Testis (tissue), 3 donors: Measurements from ENCODE around the gene TMEM144. TPM values are rescaled to one million over a fixed set of nuclear protein-coding genes. Genes with fewer than 3 reads are reported as not detected.

Experiments
- DNase-seq: peaks from one replicate; pipeline ENCODE4 v3.0.0-alpha.2; 2019
- H3K27ac ChIP-seq, 2 donors: fragments of 200-600 bp; sonication (generic); one replicate each; pipeline ENCODE4 v1.5.1; 2019
- H3K27me3 ChIP-seq: fragments of 200-600 bp; sonication (generic); one replicate; pipeline ENCODE4 v1.5.1; 2019
- H3K36me3 ChIP-seq: fragments of 200-600 bp; sonication (generic); one replicate; pipeline ENCODE4 v1.5.1; 2017; ENCODE audit warnings: low read depth; ENCODE audit errors: missing control alignments
- H3K4me1 ChIP-seq: fragments of 200-600 bp; sonication (generic); one replicate; pipeline ENCODE4 v1.5.1; 2019
- H3K4me3 ChIP-seq, 2 donors: fragments of 200-600 bp; sonication (generic); one replicate each; pipeline ENCODE4 v1.5.1; 2017 to 2019
- H3K9me3 ChIP-seq: fragments of 200-600 bp; sonication (generic); one replicate; pipeline ENCODE4 v1.5.1; 2017
- CTCF ChIP-seq, 3 experiments: fragments of 450-650 bp in 2 of 3; fragments of 200-600 bp in 1 of 3; sonication (generic) in 1 of 3; IDR thresholded peaks; one replicate each; pipeline ENCODE4 v1.5.1; 2016 to 2019; ENCODE audit warnings: antibody characterized with exemption in 3 of 3, mild to moderate bottlenecking in 2 of 3, moderate library complexity in 1 of 3
- POLR2A ChIP-seq: fragments of 450-650 bp; IDR thresholded peaks from one replicate; pipeline ENCODE4 v1.6.1; 2017; ENCODE audit warnings: antibody characterized with exemption, mild to moderate bottlenecking, moderate library complexity
- WGBS, 2 donors: methylation state at CpG; one replicate each; pipeline ENCODE4 v1.1.5; 2018; 5-methylcytosine and 5-hydroxymethylcytosine counted together
- intact Hi-C: fragments of 100-400 bp; cut with DNase I; formaldehyde crosslinking; loops from one replicate; pipeline ENCODE4 v1.15.1; 2023; ENCODE audit warnings: low total_unique reads
- polyA plus RNA-seq: library from polyadenylated mRNA; stranded (reverse); fragments of 350-450 nt; fragmentation: Illumina TruSeq; extraction: RNeasy Lipid Tissue Mini Kit (QIAGEN cat#74804); gene quantifications from one replicate; pipeline ENCODE4 v1.2.3, GENCODE V29; 2014; ENCODE audit warnings: low read depth, low replicate concordance; ENCODE audit not compliant: insufficient read depth
- total RNA-seq, 2 donors: library from RNA; depleted of rRNA; stranded (reverse); fragments of >200 nt; gene quantifications; one replicate each; pipeline ENCODE4 v1.2.3, GENCODE V29; 2016

TMEM144 gene
- total and polyA plus RNA-seq, 3 donors from 2014 or later: 24.2 to 45.4 (median 44.6) TPM

GRCh38 chr4:158302076-158302866, 92.0 kb downstream of the TMEM144 start:
- 61 to 70% methylated on average over 2 of the region's 2 CpGs for WGBS, 2 donors
- H3K27ac ChIP-seq: no peak overlapping the region
- no peak for DNase-seq
- no peaks in the 10 kb centered on the region for H3K9me3 ChIP-seq
- TF ChIP-seq POLR2A (no peak), CTCF (IDR thresholded peaks at IDR 0.05) (no peak)
- no peak overlapping the region for H3K4me3 ChIP-seq
- no peaks in the 10 kb centered on the region for H3K27me3 ChIP-seq
- H3K4me1 ChIP-seq: no peaks in the 10 kb centered on the region
- intact Hi-C loops: no loop called here
- no peaks in the 10 kb centered on the region for H3K36me3 ChIP-seq

- intact Hi-C loops: no loop called here
- WGBS, 2 donors: 80 to 82% methylated on average over 1 of the region's 1 CpG
Measured at GRCh38 chr4:158304694-158305093, 94.4 kb downstream of the TMEM144 start.

More at GRCh38 chr4:158304694-158305093, 94.4 kb downstream of the TMEM144 start:
- Histone ChIP-seq H3K27me3 (no peaks in the 10 kb centered on the region), H3K27ac (no peak overlapping the region), H3K36me3 (no peaks in the 10 kb centered on the region), H3K9me3 (no peaks in the 10 kb centered on the region), H3K4me3 (no peak overlapping the region), H3K4me1 (no peaks in the 10 kb centered on the region)
- TF ChIP-seq POLR2A (no peak), CTCF (IDR thresholded peaks at IDR 0.05) (no peak)
- DNase-seq: no peak

Other genes with a start within 250 kb of the TMEM144 start
- gene GASK1B, start 37.5 kb upstream of the TMEM144 start, total RNA-seq: 10 to 100 TPM; 19.8 to 24.0 TPM
- gene GASK1B, start 37.5 kb upstream of the TMEM144 start, polyA plus RNA-seq: 19.3 TPM